Endothelial cell (in vitro differentiated cells): ENCODE measurements around the gene LRRC27. TPM values are rescaled to one million over a fixed set of nuclear protein-coding genes. Genes with fewer than 3 reads are reported as not detected.
A peak's percentile ranks its signal among the peaks of the same experiment; 100 is the strongest.
"Not testable (repeated sequence)": the region's sequence is repeated elsewhere in the genome, so short reads cannot be mapped to it uniquely, and the experiment has no call there.

Experiments used
- DNase-seq: peaks from one replicate; pipeline ENCODE4 v3.0.0; 2021; ENCODE audit warnings: low spot score
- H3K27ac Mint-ChIP-seq: one replicate; pipeline ENCODE4 v1.8.0; 2021; ENCODE audit warnings: mixed read lengths, inconsistent platforms; ENCODE audit not compliant: unreplicated experiment
- H3K27me3 Mint-ChIP-seq: one replicate; pipeline ENCODE4 v1.8.0; 2021; ENCODE audit warnings: mild to moderate bottlenecking, moderate library complexity, mixed read lengths, inconsistent platforms; ENCODE audit not compliant: unreplicated experiment
- H3K36me3 Mint-ChIP-seq: one replicate; pipeline ENCODE4 v1.8.0; 2021; ENCODE audit warnings: mild to moderate bottlenecking, low read depth, mixed read lengths, inconsistent platforms; ENCODE audit not compliant: unreplicated experiment
- H3K4me1 Mint-ChIP-seq: one replicate; pipeline ENCODE4 v1.8.0; 2021; ENCODE audit warnings: mild to moderate bottlenecking, mixed read lengths, inconsistent platforms; ENCODE audit not compliant: unreplicated experiment
- H3K4me3 Mint-ChIP-seq: one replicate; pipeline ENCODE4 v1.8.0; 2021; ENCODE audit warnings: mild to moderate bottlenecking, mixed read lengths, inconsistent platforms; ENCODE audit not compliant: unreplicated experiment
- H3K9me3 Mint-ChIP-seq: one replicate; pipeline ENCODE4 v1.8.0; 2021; ENCODE audit warnings: mixed read lengths, inconsistent platforms; ENCODE audit not compliant: unreplicated experiment
- total RNA-seq: library from RNA; stranded (reverse); fragmentation: NEBNext Ultra II Directional; extraction: Animal tissue kit (Norgen Biotek cat#: 25700); gene quantifications from one replicate; pipeline ENCODE4 v1.2.1, GENCODE V29; 2021; ENCODE audit not compliant: unreplicated experiment
- TF ChIP-seq, protein P1 (sequence below): fragments of 200-600 bp; sonication (generic); IDR thresholded peaks from one replicate; pipeline ENCODE4 v1.5.0; 2021; ENCODE audit warnings: antibody characterized with exemption; ENCODE audit not compliant: unreplicated experiment

Gene LRRC27
- total RNA-seq, 1 donor from 2014 or later, result 11.1 TPM

DNA sequence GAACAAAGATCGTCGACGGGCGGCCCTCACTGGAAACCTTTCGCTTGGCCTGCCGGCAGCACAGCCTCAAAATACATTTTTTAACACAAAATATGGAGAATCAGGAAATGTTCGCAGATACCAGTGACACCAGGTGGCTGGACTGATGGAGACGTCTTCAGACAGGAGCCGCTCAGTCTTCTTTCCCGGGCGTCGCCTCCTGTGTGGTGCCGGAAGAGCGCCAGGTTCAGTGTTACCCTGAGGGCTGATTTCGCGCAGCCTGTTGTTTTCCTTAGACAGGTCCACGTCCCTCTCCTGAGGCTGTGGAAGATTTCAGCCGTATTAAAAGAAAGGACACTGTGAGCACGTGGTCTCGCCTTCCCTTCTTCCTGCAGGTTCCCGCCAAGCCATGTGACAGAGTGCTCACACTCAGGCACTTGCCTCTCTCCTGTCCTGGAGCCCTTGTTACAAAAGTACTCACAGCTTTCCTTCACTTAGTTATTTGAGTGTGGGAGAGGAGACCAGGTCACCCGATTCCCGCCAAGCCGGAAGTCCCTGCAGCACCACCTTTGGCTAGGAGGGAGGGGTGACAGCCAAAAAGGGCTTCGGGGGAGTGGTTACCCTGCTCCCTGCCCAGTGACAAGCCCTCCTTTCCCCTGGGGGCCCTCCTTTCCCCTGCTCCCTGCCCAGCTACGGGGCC, 43.3 kb downstream of the LRRC27 start:
- peaks cover 11% of the 10 kb centered on the region for H3K36me3 Mint-ChIP-seq
- H3K4me1 Mint-ChIP-seq, result peaks cover 20% of the 10 kb centered on the region
- H3K9me3 Mint-ChIP-seq, result peaks cover 3% of the 10 kb centered on the region
- H3K27ac Mint-ChIP-seq, result no peak overlapping the region
- TF ChIP-seq, protein P1, sequence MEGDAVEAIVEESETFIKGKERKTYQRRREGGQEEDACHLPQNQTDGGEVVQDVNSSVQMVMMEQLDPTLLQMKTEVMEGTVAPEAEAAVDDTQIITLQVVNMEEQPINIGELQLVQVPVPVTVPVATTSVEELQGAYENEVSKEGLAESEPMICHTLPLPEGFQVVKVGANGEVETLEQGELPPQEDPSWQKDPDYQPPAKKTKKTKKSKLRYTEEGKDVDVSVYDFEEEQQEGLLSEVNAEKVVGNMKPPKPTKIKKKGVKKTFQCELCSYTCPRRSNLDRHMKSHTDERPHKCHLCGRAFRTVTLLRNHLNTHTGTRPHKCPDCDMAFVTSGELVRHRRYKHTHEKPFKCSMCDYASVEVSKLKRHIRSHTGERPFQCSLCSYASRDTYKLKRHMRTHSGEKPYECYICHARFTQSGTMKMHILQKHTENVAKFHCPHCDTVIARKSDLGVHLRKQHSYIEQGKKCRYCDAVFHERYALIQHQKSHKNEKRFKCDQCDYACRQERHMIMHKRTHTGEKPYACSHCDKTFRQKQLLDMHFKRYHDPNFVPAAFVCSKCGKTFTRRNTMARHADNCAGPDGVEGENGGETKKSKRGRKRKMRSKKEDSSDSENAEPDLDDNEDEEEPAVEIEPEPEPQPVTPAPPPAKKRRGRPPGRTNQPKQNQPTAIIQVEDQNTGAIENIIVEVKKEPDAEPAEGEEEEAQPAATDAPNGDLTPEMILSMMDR, result no peak
- H3K4me3 Mint-ChIP-seq, result no peak overlapping the region
- peaks cover 11% of the 10 kb centered on the region for H3K27me3 Mint-ChIP-seq
- no peak for DNase-seq

DNA sequence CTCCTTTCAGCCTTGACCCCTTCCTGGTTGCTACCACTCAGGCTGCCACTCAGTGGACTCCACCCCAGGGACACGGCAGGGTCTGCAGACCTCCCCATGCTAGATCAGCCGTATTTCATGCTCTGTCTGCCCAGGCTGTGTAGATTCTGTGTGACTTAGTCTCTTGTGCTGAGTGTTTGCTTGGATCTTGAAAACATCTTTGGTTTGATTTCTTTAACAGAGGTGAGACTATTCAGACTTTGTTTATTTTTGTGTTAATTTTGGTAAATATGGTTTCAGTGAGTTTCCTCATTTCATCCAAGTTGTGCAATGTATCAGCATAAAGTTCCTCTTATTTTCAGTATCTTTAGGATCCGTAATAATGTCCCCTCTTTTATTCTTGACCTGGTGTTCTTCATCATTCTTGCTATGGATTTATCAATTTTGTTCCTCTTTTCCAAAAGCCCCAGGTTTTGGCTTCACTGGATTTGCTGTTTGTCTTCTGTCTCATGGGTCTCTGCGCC, 43.9 kb downstream of the LRRC27 start:
- H3K27ac Mint-ChIP-seq, result no peak overlapping the region
- H3K4me1 Mint-ChIP-seq, result peaks cover 17% of the 10 kb centered on the region
- DNase-seq, result no peak
- H3K36me3 Mint-ChIP-seq, result peaks cover 11% of the 10 kb centered on the region
- no peak overlapping the region for H3K4me3 Mint-ChIP-seq
- peaks cover 3% of the 10 kb centered on the region for H3K9me3 Mint-ChIP-seq
- TF ChIP-seq, protein P1, result no peak
- H3K27me3 Mint-ChIP-seq, result peaks cover 11% of the 10 kb centered on the region

DNA sequence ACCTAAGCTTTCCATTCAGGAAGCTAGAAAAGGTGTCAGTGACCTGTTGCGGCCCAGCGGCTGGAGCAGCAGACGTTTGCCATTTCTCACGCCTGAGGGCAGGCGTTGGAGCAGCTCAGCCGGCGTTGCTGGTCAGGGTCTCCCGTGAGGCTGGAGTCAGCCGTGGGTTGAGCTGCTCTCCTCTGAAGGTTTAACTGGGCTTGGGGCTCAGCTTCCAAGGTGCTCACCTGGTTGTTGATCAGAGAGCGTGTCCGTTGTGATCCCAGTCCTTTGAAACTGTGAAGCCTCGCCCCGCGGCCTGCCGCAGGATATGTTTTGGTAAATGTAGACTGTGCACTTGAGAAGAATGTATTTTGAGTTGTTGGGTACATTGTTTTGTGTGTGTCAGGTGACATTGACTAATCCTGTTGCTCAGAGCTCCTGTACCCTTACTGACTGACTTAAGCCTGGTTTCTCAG, 44.4 kb downstream of the LRRC27 start:
- TF ChIP-seq, protein P1, result no peak
- no peak overlapping the region for H3K27ac Mint-ChIP-seq
- H3K4me3 Mint-ChIP-seq, result no peak overlapping the region
- peaks cover 3% of the 10 kb centered on the region for H3K9me3 Mint-ChIP-seq
- peaks cover 16% of the 10 kb centered on the region for H3K4me1 Mint-ChIP-seq
- DNase-seq, result no peak
- H3K27me3 Mint-ChIP-seq, result peaks cover 9% of the 10 kb centered on the region
- peaks cover 11% of the 10 kb centered on the region for H3K36me3 Mint-ChIP-seq

DNA sequence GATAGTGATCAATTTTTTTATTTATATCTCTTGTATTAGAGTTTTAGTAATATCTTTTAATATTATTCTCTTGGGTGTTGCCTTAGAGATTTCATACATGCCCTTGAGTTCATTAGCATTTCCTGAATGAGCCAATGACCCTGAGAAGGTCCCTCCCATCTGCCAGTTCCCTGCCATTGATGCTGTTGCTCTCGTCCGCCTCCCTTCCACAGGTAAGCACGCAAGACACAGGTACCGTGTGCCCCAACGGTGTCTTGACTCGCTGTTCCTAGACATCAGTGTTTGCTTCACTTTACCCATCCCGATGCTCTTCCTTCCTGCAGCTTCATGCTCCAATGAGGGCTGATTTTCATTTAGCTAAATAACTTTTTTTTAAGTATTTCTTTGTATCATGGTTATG, 45.3 kb downstream of the LRRC27 start:
- Mint-ChIP-seq H3K9me3 (peaks cover 3% of the 10 kb centered on the region), H3K4me1 (peaks cover 12% of the 10 kb centered on the region), H3K36me3 (peaks cover 8% of the 10 kb centered on the region), H3K27me3 (peaks cover 9% of the 10 kb centered on the region), H3K4me3 (no peak overlapping the region), H3K27ac (no peak overlapping the region)
- no peak for DNase-seq
- TF ChIP-seq, protein P1, result no peak

DNA sequence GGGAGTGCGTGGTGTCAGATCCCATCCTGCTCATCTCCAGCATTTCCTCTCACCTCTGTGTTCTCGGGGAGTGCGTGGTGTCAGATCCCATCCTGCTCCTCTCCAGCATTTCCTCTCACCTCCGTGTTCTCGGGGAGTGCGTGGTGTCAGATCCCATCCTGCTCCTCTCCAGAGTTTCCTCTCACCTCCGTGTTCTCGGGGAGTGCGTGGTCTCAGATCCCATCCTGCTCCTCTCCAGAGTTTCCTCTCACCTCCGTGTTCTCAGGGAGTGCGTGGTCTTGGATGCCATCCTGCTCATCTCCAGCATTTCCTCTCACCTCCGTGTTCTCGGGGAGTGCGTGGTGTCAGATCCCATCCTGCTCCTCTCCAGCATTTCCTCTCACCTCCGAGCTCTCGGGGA, 47.0 kb downstream of the LRRC27 start:
- not testable (repeated sequence) for H3K4me1 Mint-ChIP-seq, DNase-seq, H3K36me3 Mint-ChIP-seq, H3K27me3 Mint-ChIP-seq, H3K9me3 Mint-ChIP-seq, H3K27ac Mint-ChIP-seq
- peak overlapping the region; percentile 57 for H3K4me3 Mint-ChIP-seq

DNA sequence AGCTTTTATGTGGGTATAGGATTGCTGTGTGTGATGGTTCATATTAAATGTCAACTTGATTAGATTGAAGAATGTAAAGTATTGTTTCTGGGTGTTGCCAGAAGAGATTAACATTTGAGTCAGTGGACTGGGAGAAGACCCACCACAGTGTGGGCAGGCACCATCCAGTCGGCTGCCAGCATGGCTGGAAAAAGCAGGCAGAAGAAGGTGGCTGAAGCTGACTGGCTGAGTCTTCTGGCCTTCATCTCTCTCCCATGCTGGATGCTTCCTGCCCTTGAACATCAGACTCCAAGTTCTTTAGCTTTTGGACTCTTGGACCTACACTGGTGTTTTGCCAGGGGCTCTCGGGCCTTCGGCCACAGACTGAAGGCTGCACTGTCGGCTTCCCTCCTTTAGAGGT, 49.0 kb downstream of the LRRC27 start:
- not testable (repeated sequence) for H3K36me3 Mint-ChIP-seq, H3K9me3 Mint-ChIP-seq, DNase-seq, H3K4me3 Mint-ChIP-seq, H3K27me3 Mint-ChIP-seq, H3K27ac Mint-ChIP-seq
- peaks cover 24% of the 10 kb centered on the region for H3K4me1 Mint-ChIP-seq
